Fibroblast of peridontal ligament (primary cell): Measurements from ENCODE around the gene PARD3B.

Experiments
- DNase-seq: peaks from one replicate; pipeline ENCODE4 v3.0.0-alpha.2; 2010; ENCODE audit errors: extremely low read depth

PARD3B gene

GRCh38 chr2:205273148-205273547 is 727.9 kb downstream of the PARD3B start:
- DNase-seq = no peak

- no peak for DNase-seq
Measured at GRCh38 chr2:205273627-205274026, 728.4 kb downstream of the PARD3B start.

DNA sequence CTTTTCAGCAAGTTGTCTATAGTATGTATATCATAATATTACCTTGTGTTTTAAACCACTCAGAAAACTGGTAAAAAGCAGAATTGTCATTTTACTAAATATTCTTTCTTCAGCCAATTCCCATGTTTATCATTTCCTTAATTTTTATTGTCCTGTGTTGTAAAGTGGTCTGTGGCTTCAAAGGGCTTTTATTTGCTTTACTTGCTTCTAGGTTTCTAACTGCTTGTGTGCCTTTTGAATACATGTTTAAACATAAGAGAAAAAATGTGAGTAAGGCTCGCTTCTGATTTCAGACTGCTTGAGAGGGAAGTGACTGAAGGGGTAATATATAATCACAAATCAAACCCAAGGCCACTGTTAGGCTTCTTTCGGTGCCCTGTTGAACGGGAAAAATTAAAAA is 729.5 kb downstream of the PARD3B start:
- DNase-seq = no peak

DNA sequence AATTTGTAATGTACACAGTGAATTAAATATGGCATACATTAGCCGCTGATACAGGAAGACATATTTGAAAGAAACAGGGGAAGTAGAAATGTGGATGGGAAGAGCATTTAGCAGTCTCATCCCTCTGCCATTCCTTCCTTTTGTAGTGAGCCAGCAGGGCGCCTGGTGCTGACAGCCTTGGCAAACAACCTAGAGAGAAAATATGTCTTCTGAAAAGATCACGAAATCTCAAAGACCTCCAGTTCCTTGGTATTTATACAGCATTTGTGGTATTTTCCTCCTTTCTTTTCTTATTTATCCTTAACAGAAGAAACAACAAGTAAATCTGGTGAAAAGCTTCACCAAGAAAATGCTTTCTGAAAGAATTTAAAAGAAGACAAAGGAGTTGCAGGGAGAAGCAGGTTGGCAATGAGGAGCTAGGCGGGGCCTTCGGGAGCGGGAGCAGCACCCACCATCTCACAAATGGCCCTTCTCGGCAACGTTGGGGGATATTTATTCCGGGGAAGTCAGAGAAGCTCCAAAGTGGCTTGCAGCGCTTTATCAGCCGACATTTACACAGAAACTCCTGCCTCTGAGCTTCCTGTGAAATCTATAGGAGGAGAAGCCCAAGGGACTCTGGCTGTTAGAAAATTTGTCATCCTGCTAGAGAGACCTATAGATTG is 731.0 kb downstream of the PARD3B start:
- no peak for DNase-seq

GRCh38 chr2:205280596-205281236 is 735.4 kb downstream of the PARD3B start:
- DNase-seq = no peak

GRCh38 chr2:205283736-205284270 is 738.5 kb downstream of the PARD3B start:
- DNase-seq = no peak

- no peak for DNase-seq
Measured at GRCh38 chr2:205284334-205284733, 739.1 kb downstream of the PARD3B start.

GRCh38 chr2:205287316-205287715 is 742.0 kb downstream of the PARD3B start:
- DNase-seq = no peak

- DNase-seq = no peak
Measured at GRCh38 chr2:205288686-205289085, 743.4 kb downstream of the PARD3B start.

DNA sequence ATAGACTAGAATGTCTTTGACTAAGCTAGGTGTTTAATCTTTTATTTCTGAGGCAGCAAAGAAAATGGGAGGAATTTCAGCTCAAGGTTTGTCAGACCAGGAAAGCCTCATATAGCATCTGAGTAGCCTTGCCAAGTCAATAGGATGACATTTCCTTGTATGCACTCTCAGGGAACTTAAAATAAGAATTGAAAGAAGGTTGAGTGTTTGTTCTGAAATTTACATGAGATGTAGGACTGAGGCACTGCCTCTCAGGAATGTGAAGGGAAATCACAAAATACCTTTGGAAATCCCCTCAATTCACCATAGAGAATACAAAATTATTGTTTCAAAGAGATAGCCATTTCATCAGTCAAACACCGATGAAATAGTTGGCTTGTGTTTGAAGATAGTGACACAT is 745.0 kb downstream of the PARD3B start:
- no peak for DNase-seq

- no peak for DNase-seq
Measured at GRCh38 chr2:205292665-205293295, 747.5 kb downstream of the PARD3B start.

DNA sequence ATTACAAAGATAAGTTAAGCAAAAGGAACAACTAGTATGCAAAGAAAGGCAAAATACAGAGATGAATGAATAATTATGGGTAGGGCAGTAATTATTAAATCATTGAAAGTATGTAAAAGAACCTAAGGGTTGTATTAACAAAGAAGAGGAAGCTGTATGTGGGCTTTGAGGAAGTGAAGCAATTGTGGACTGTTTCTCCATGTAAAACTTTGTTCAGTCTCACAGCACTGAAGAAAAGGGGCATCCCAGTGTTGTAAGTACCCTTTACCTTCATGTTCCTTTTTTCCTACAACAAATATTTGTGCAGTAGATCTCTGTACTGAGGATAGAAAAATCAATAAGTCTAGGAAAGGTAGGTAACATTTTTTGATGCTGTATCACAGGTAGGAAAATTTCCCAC is 748.3 kb downstream of the PARD3B start:
- no peak for DNase-seq

DNA sequence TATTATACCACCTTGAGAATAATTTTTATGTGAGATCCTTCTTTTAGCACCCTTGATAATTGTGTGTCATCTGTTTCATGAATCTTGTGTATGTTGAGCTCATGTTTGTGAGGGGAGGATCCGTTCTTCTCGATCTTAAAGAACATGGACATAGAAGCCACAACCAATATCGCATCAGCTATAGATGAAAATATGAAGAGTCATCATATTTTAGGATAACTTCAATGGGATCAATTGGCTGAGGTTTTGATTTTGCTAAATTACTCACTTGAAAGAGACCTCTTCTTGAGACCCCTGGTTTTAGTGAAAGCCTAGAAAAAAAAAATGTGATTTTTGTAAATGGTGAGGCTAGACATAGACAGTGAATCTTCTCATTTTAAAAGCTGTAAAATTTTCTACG is 751.7 kb downstream of the PARD3B start:
- DNase-seq = no peak

GRCh38 chr2:205297368-205297767 is 752.1 kb downstream of the PARD3B start:
- DNase-seq = no peak

DNA sequence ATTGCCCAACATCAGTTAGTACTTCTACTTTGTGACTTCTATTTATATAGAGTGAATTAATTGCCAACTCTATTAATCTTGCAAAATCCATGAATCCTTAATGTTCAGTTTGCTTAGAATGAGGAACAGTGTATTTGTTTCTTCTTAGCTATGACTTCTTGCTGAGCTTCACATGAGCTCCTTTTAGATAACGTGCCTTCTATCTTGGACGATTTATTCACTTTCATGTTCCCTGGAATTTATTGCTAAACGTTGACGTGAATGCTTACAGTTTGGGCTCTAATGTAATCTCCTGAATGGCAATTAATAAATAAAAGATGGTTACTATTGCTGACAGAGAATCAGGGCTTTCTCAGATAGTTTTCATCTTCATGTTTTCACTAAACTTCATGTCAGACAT is 752.6 kb downstream of the PARD3B start:
- DNase-seq = no peak

DNA sequence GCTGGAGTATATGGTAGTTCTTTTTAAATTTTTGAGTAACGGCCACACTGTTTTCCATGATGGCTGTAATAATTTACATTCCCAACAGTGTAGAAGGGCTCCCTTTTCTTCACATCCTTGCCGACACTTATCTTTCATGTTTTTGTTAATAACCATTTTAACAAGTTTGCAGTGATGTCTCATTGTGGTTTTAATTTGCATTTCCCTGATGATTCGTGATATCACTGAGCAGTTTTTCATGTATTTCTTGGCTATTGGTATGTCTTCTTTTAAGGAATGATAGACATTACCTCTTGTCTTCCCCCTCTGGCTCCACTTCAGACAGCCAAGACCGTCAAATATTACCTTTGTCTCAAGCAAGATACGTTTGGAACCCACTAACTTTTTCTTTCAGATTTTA is 765.9 kb downstream of the PARD3B start:
- DNase-seq = no peak

- DNase-seq = peak; percentile 49
Measured at GRCh38 chr2:205321231-205321630, 776.0 kb downstream of the PARD3B start.

- no peak for DNase-seq
Measured at GRCh38 chr2:205323929-205324328, 778.7 kb downstream of the PARD3B start.

- DNase-seq = no peak
Measured at GRCh38 chr2:205324355-205324754, 779.1 kb downstream of the PARD3B start.

GRCh38 chr2:205333351-205333750 is 788.1 kb downstream of the PARD3B start:
- DNase-seq = peak; percentile 35

DNA sequence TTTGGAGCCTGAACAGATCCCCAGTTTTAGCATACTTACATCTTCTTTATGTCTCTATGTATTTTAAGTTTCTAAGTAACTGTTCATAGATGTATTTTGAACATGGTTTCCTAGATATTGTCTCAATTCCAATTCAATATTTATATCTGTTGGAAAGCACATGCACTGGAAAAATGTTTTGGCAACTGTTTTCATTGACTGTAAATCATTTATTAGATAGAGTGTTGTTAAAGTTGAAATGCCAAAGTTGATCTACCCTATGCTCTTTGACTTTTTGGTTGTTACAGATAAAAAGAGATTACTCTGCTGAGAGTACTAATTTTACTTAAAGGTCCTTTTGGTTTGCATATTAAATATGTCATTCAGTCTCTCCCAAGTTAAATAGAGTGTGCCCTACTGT is 792.0 kb downstream of the PARD3B start:
- DNase-seq = no peak

DNA sequence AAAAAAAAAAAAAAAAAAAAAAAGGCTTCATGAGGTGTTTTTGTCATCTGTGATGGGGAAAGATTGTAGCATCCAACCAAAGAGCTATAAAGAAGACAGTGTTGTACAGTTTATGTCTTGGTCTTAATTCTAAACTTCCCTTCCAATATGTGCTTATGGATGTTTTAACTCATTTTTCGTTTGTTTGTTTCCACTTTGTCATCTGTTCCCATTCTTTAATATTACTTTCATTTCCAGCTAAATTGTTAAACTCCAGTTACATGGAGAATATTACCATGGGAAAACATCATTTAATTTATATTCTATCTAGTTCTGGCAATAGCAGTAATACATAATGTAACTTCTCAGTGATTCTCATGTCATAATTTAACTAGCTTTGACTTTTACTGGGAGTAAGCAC is 792.9 kb downstream of the PARD3B start:
- no peak for DNase-seq

DNA sequence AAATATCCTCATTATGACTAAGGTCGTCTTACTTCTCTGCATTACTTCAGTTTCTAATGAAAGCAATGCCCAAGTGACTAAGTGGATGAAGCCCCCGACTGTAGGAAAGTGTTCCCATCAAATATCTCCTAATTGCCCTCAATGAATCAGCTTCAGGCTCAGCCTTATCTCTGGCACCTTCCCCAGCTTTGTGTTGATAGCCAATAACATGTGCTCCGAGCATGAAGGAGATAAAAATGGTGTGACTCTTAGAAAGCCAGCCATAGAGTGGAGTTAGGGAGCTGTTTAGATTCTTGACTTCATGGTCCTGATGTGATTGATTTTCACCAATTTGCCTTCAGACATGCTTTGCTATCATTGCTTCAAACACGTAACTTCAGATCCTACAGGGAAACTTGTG is 797.8 kb downstream of the PARD3B start:
- DNase-seq = no peak
